ENCODE results near the gene COG5. TPM values are rescaled to one million over a fixed set of nuclear protein-coding genes. Genes with fewer than 3 reads are reported as not detected.

COG5 gene
- total and polyA plus RNA-seq, 2 of the 4 experiments (the other 2 are of a cell fraction): 18.5 to 27.4 TPM

- dilution Hi-C loops (cut with HindIII; ENCODE audit: low sequenced_read_pairs, unreplicated experiment): no loop called here
- in situ Hi-C loops (cut with MboI; ENCODE audit: low sequenced_read_pairs): no loop called here
- no peak for DNase-seq
- Histone ChIP-seq H3K4me3 (ENCODE audit: insufficient read depth, low read depth, low read length) (no peak overlapping the region), H2AFZ (replicated peaks; ENCODE audit: low read length, poor library complexity) (no peak overlapping the region), H3K36me3 (ENCODE audit: control insufficient read depth, insufficient read depth, low read length) (no peaks in the 10 kb centered on the region), H2BK120ac (ENCODE audit: low read depth, low read length) (no peak overlapping the region), H2AK5ac (ENCODE audit: low read depth, low read length) (no peak overlapping the region), H3K56ac (ENCODE audit: extremely low read depth, insufficient read depth, low read length) (no peak overlapping the region), H2BK5ac (ENCODE audit: low read depth, low read length, poor library complexity, severe bottlenecking) (no peak overlapping the region), H3K79me1 (ENCODE audit: low read depth in 1 of 2, low read length in 2 of 2) (no peaks in the 10 kb centered on the region; a peak in 1 of 4 replicates), H4K5ac (ENCODE audit: low read depth, low read length) (no peak overlapping the region), H3K27ac (ENCODE audit: insufficient read depth, low read length) (no peak overlapping the region), H2BK20ac (ENCODE audit: low read depth, low read length) (no peak overlapping the region), H3K9me3 (ENCODE audit: control insufficient read depth, insufficient read depth, low read length) (peaks cover 3% of the 10 kb centered on the region), H4K8ac (ENCODE audit: low read depth in 2 of 2, low read length in 2 of 2) (no peak overlapping the region), H4K20me1 (ENCODE audit: insufficient read depth, low read length) (no peaks in the 10 kb centered on the region), H2AK9ac (replicated peaks; ENCODE audit: low read depth, low read length, poor library complexity) (no peak overlapping the region), H3K23ac (ENCODE audit: low read depth, low read length) (no peak overlapping the region), H3K4ac (ENCODE audit: low read depth, low read length) (no peak overlapping the region), H3K9me1 (ENCODE audit: insufficient read depth, low read length) (peaks cover 3% of the 10 kb centered on the region; the same call in 1 of the 2 replicates), H4K91ac (ENCODE audit: insufficient read depth, low read depth, low read length) (no peak overlapping the region), H3K4me2 (ENCODE audit: low read depth, low read length) (no peak overlapping the region), H3K9ac (ENCODE audit: low read depth, low read length) (no peak overlapping the region), H3K18ac (ENCODE audit: low read depth, low read length) (no peak overlapping the region), H3K27me3 (ENCODE audit: control insufficient read depth, insufficient read depth, low read length) (no peaks in the 10 kb centered on the region), H3K14ac (replicated peaks; ENCODE audit: low read depth, low read length) (no peak overlapping the region), H2BK15ac (ENCODE audit: low read depth, low read length) (no peak overlapping the region), H3K4me1 (ENCODE audit: control insufficient read depth, insufficient read depth, low read length) (no peaks in the 10 kb centered on the region)
- no CpG with 5 or more reads among the region's 1 CpG for WGBS, 2 experiments (ENCODE audit: extremely low coverage in 2 of 2, insufficient read length in 1 of 2)
- TF ChIP-seq MXI1 (IDR thresholded peaks at IDR 0.05; ENCODE audit: borderline replicate concordance, low read depth, low read length) (no peak), ELK1 (IDR thresholded peaks at IDR 0.05; ENCODE audit: borderline replicate concordance, low read depth, low read length) (no peak), RAD21 (IDR thresholded peaks at IDR 0.05; ENCODE audit: low read length) (no peak), MAFK (IDR thresholded peaks at IDR 0.05; ENCODE audit: low read depth, low read length) (no peak), CTCF (conservative IDR thresholded peaks at IDR 0.05; ENCODE audit: low read depth, low read length) (no peak)
- CTCF ChIA-PET: no interaction called here
- ATAC-seq (ENCODE audit: low read depth): no peak
- intact Hi-C loops (cut with micrococcal nuclease): no loop called here
- POLR2A ChIA-PET (ENCODE audit: unreplicated experiment): no interaction called here
- no TSS peak for BruUV-seq (replicated peaks)
Observed at GRCh38 chr7:107309296-107309695, 254.4 kb downstream of the COG5 start.

Measured in IMR-90 (cell line).